T-helper 1 cell treated with Interleukin-12 subunit alpha and Interleukin-12 subunit beta and Interleukin-4 antibody, amounts not matched to agents 30 μg/mL and 1 μg/mL, for 36 hours (primary cell): ENCODE results near the gene LYPD4.
"Not testable (repeated sequence)": the region's sequence is repeated elsewhere in the genome, so short reads cannot be mapped to it uniquely, and the experiment has no call there.

Experiments used
- H3K27ac Mint-ChIP-seq: one replicate; pipeline ENCODE4 v1.8.0; 2021; ENCODE audit warnings: mild to moderate bottlenecking, mixed read lengths
- H3K27me3 Mint-ChIP-seq: one replicate; pipeline ENCODE4 v1.8.0; 2021; ENCODE audit warnings: low read depth, mixed read lengths
- H3K36me3 Mint-ChIP-seq: one replicate; pipeline ENCODE4 v1.8.0; 2021; ENCODE audit warnings: low read depth, mixed read lengths
- H3K4me1 Mint-ChIP-seq: one replicate; pipeline ENCODE4 v1.8.0; 2021; ENCODE audit warnings: low read depth, mixed read lengths
- H3K4me3 Mint-ChIP-seq: one replicate; pipeline ENCODE4 v1.8.0; 2021; ENCODE audit warnings: mild to moderate bottlenecking, moderate library complexity, mixed read lengths
- H3K9me3 Mint-ChIP-seq: one replicate; pipeline ENCODE4 v1.8.0; 2021; ENCODE audit warnings: mixed read lengths

LYPD4 gene

DNA sequence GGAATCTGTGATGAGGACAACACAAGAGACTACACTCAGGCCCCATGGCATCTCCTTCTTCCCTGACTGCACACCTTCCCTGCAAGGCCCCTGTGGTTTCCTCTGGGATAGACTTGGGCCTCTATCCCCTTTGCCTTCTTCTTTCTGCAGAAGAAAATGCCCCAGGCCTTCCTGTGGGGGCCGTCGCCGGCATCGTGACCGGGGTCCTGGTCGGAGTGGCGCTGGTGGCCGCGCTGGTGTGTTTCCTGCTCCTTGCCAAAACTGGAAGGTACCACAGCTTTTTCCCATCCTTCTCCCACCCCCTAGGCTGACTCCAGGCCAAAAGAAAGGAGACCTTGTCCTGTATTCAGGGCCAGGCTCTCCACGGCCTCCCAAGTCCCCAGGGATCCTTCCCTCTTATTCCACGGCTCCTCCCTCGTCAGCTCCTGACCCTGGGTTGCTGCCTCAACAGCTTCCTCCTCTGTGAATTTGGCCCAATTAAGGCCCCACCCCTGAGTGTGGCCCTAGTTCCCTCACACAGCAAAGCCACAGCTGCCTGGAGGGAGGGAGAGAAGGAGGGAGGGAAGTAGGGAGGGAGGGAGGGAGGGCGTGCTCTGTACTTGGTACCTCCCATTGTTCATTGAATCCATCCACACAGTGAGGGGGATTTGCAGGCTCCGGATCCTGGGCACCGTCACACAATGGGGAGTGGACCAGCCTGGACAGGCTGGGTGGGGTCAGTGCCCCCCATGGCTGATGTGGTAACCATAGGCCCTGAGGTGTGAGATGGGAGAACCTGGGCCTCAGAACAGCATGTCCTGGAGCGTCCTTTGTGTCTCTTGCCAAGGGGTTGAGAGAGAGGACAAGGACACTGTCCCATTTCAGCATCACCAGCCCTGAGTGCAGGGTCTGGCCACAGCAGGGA, 35.6 kb downstream of the LYPD4 start:
- H3K4me3 Mint-ChIP-seq: no peak overlapping the region
- no peaks in the 10 kb centered on the region for H3K36me3 Mint-ChIP-seq
- no peak overlapping the region for H3K27ac Mint-ChIP-seq
- peaks cover 27% of the 10 kb centered on the region for H3K4me1 Mint-ChIP-seq
- no peaks in the 10 kb centered on the region for H3K9me3 Mint-ChIP-seq
- H3K27me3 Mint-ChIP-seq: no peaks in the 10 kb centered on the region

DNA sequence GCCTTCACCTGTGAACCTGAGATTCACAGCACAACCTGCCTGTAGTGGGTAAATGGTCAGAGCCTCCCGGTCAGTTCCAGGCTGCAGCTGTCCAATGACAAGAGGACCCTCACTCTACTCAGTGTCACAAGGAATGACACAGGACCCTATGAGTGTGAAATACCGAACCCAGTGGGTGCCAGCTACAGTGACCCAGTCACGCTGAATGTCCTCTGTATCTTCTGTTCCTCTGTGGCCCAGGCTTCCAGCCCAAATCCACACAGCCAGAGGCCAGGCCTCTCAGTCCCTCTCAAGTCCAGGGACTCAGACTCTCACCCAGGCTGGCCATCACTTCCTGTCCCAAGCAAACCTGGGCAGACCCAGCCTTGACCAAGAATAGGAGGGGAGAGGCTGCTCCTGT, 37.3 kb downstream of the LYPD4 start:
- no peaks in the 10 kb centered on the region for H3K36me3 Mint-ChIP-seq
- H3K27ac Mint-ChIP-seq: no peak overlapping the region
- peaks cover 34% of the 10 kb centered on the region for H3K4me1 Mint-ChIP-seq
- no peaks in the 10 kb centered on the region for H3K9me3 Mint-ChIP-seq
- no peaks in the 10 kb centered on the region for H3K27me3 Mint-ChIP-seq
- no peak overlapping the region for H3K4me3 Mint-ChIP-seq

GRCh38 chr19:41804336-41804735, 40.1 kb downstream of the LYPD4 start:
- H3K9me3 Mint-ChIP-seq: no peaks in the 10 kb centered on the region
- H3K4me3 Mint-ChIP-seq: no peak overlapping the region
- no peaks in the 10 kb centered on the region for H3K36me3 Mint-ChIP-seq
- H3K4me1 Mint-ChIP-seq: peaks cover 38% of the 10 kb centered on the region
- H3K27ac Mint-ChIP-seq: peak overlapping the region; percentile 73
- no peaks in the 10 kb centered on the region for H3K27me3 Mint-ChIP-seq

DNA sequence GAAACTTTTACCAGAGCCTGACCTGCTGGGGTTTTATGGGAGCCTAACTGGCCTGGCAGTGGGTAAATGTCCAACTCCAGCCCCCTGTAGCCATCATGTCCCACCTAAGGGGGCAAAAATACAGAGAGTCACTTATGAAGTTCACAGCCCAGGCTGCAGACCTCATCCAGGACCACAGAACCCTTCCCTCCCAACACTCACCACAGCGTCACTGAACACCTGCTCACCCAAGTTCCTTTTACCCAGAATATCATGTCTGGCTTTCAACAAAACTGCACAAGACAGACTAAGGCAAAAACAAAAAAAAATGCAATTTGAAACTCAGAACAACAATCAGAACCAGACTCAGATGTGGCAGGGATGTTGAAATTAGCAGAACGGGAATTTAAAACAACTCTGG, 41.7 kb downstream of the LYPD4 start:
- Mint-ChIP-seq H3K27ac (peak overlapping the region; percentile 65), H3K36me3 (no peaks in the 10 kb centered on the region), H3K4me3 (peak overlapping the region; percentile 11), H3K9me3 (no peaks in the 10 kb centered on the region), H3K27me3 (no peaks in the 10 kb centered on the region), H3K4me1 (peaks cover 34% of the 10 kb centered on the region)

DNA sequence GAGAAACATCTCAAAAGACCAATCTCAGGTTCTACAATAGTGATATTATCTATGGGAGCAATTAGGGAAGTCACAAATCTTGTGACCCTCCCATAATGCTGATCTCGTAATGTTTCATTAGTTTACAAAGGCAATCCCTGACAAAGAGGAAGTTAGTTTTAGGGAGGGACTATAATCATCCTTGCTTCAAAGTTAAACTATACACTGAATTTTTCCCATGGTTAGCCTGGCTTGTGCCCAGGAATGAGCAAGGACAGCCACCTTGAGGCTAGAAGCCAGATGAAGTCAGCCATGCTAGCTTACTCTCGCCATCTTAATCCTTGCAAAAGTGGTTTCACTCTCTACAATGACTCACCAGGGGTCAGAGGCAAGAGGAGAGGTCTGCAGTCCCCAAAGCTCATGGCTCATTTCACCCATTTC, 42.7 kb downstream of the LYPD4 start:
- Mint-ChIP-seq H3K36me3 (no peaks in the 10 kb centered on the region), H3K4me1 (peaks cover 34% of the 10 kb centered on the region), H3K9me3 (no peaks in the 10 kb centered on the region), H3K27me3 (no peaks in the 10 kb centered on the region), H3K4me3 (no peak overlapping the region), H3K27ac (peak overlapping the region; percentile 46)

GRCh38 chr19:41801031-41801430, 43.5 kb downstream of the LYPD4 start:
- Mint-ChIP-seq H3K4me3 (no peak overlapping the region), H3K27me3 (peaks cover 3% of the 10 kb centered on the region), H3K27ac (no peak overlapping the region), H3K4me1 (peaks cover 31% of the 10 kb centered on the region), H3K9me3 (no peaks in the 10 kb centered on the region), H3K36me3 (no peaks in the 10 kb centered on the region)

- Mint-ChIP-seq H3K4me1 (peaks cover 27% of the 10 kb centered on the region), H3K27me3 (peaks cover 9% of the 10 kb centered on the region), H3K27ac (no peak overlapping the region), H3K4me3 (no peak overlapping the region), H3K36me3 (no peaks in the 10 kb centered on the region), H3K9me3 (no peaks in the 10 kb centered on the region)
Observed at GRCh38 chr19:41799444-41800000, 45.0 kb downstream of the LYPD4 start.

- no peaks in the 10 kb centered on the region for H3K36me3 Mint-ChIP-seq
- no peak overlapping the region for H3K27ac Mint-ChIP-seq
- H3K27me3 Mint-ChIP-seq: peaks cover 28% of the 10 kb centered on the region
- no peaks in the 10 kb centered on the region for H3K9me3 Mint-ChIP-seq
- no peak overlapping the region for H3K4me3 Mint-ChIP-seq
- peaks cover 13% of the 10 kb centered on the region for H3K4me1 Mint-ChIP-seq
Observed at GRCh38 chr19:41796901-41797300, 47.6 kb downstream of the LYPD4 start.

DNA sequence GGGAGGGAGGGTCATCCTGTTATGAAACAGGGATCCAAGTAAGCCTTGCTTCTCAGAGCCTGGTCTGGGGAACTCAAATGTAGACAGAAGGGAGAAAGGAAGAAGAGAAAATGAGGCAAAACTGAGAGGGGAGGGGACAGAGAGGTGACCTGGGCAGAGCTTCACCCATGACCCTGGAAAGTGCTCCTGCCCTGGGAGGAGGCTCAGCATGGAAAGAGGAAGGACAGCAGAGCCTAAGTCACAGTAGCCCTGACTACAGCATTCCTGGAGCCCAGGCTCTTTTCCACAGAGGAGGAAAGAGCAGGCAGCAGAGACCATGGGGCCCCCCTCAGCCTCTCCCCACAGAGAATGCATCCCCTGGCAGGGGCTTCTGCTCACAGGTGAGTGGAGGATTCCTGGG, 48.1 kb downstream of the LYPD4 start, which contains the start of gene CEACAM3:
Gene CEACAM3, plus strand, starts transcription at position 226 of the 400 bp plus-strand sequence. Its CDS starts 91 bp downstream, at position 317.
- H3K27ac Mint-ChIP-seq: no peak within 1 kb of the TSS
- no peaks in the 10 kb centered on the region for H3K36me3 Mint-ChIP-seq
- peaks cover 32% of the 10 kb centered on the region for H3K27me3 Mint-ChIP-seq
- H3K9me3 Mint-ChIP-seq: no peaks in the 10 kb centered on the region
- peaks cover 10% of the 10 kb centered on the region for H3K4me1 Mint-ChIP-seq
- H3K4me3 Mint-ChIP-seq: no peak within 1 kb of the TSS

GRCh38 chr19:41795031-41795461, 49.4 kb downstream of the LYPD4 start:
- Mint-ChIP-seq H3K9me3 (no peaks in the 10 kb centered on the region), H3K36me3 (no peaks in the 10 kb centered on the region), H3K4me3 (no peak overlapping the region), H3K27me3 (peaks cover 32% of the 10 kb centered on the region), H3K4me1 (peaks cover 8% of the 10 kb centered on the region), H3K27ac (no peak overlapping the region)

DNA sequence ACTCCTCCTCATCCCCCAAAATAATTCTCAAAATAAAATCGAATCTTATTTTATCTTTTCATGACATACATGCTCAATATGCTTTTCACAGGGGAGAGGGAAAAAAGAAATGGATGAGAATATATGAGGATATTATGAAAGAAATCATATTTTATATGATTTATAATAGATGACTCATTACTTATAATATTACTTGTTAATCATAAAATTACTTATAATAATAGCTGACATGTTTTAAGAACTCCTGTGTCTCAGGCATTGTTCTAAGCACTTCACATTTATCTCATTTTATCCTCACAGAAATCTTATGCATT, 51.1 kb downstream of the LYPD4 start:
- peaks cover 42% of the 10 kb centered on the region for H3K27me3 Mint-ChIP-seq
- no peaks in the 10 kb centered on the region for H3K36me3 Mint-ChIP-seq
- no peak overlapping the region for H3K27ac Mint-ChIP-seq
- no peak overlapping the region for H3K4me3 Mint-ChIP-seq
- peaks cover 8% of the 10 kb centered on the region for H3K4me1 Mint-ChIP-seq
- H3K9me3 Mint-ChIP-seq: no peaks in the 10 kb centered on the region

DNA sequence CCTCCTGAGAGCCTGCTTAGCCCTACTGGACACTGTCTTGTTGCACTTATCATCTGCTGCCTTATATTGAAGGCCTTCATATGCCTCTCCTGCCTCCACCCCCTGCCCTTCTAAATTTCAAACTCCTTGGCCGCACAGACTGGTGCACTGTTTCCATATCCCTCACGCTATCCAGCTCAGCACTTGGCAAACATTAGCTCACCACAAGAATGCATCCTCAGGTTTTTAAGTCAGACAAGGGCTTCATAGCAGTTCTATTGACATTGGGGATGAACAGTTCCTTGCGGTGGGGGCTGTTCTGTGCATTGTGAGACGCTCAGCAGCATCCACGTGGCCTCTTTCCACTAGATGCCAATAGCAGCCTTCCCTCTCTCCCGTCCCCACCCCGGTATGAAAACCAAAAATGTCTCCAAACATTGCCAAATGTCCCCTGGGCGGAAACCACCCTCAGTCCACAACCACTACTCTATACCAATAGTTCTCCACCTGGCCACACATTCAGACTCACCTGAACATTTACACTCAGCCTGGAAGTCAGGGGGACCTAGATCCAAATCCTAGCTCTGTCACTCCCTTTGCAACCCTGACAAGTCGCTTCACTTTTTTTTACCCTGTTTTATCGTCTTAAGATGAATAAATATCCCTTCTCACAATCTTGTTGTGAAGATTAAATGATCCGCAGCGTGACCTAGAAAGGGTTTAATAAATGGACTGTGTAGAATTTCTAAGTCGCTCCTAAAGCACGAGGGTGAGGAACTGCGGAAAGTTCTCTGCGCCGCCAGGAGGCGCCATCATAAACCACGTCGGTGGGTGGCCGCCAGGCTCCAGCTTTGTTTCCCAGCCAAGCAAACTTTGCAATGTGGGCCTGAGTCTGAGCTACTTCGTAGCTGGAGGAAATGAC, 51.7 kb downstream of the LYPD4 start:
- no peak overlapping the region for H3K4me3 Mint-ChIP-seq
- H3K36me3 Mint-ChIP-seq: no peaks in the 10 kb centered on the region
- H3K27me3 Mint-ChIP-seq: peaks cover 43% of the 10 kb centered on the region
- no peaks in the 10 kb centered on the region for H3K9me3 Mint-ChIP-seq
- H3K27ac Mint-ChIP-seq: no peak overlapping the region
- H3K4me1 Mint-ChIP-seq: peaks cover 8% of the 10 kb centered on the region

DNA sequence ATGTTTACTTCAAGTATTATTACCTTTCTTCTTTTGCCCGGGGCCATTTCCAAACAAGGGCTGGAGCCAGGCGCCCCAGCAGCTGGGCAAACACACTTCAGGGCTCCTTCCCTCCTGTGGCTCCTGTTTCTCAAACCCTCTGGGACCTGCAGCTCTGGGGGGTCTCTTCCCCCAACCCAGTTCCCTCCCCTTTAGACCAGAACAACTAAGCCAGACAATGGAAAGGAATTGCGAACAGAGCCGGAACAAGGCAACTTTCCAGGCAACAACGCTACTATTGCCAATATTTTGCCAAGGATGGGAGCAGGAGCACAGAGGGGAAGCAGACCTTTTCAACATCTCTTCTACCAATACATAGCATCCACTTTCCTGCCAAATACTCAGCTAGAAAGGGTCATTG, 55.4 kb downstream of the LYPD4 start:
- not testable (repeated sequence) for H3K9me3 Mint-ChIP-seq, H3K4me3 Mint-ChIP-seq, H3K27ac Mint-ChIP-seq, H3K36me3 Mint-ChIP-seq
- H3K27me3 Mint-ChIP-seq: peaks cover 61% of the 10 kb centered on the region
- peaks cover 19% of the 10 kb centered on the region for H3K4me1 Mint-ChIP-seq

DNA sequence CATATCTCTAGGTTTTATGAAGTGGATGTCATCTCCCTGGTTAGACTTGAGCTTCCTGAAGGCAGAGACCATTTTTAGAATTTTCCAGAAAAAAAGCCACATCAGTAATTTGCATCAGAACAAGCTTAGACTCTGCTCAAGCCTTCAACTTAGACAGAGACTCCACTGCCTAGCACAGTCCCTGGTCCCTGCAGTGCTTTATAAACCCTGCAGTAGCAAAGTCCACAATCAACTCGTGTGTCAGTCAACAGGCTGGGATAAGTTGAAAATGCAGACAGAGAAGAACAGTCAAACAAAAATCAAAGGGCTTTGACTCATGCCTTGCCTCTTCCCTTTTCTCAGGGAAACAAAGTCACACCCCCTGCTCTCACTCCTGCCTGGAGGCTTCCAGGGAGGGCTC, 56.0 kb downstream of the LYPD4 start:
- H3K27me3 Mint-ChIP-seq: peaks cover 63% of the 10 kb centered on the region
- H3K36me3 Mint-ChIP-seq, H3K9me3 Mint-ChIP-seq, H3K27ac Mint-ChIP-seq, H3K4me3 Mint-ChIP-seq: not testable (repeated sequence)
- H3K4me1 Mint-ChIP-seq: peaks cover 19% of the 10 kb centered on the region
